CD4-positive, alpha-beta T cell treated with Interleukin-17A for 1 hour (primary cell): ENCODE measurements around the gene AP1M1.

Source experiments
- DNase-seq: peaks from one replicate; pipeline ENCODE4 v3.0.0-alpha.2; 2020

The AP1M1 gene

DNA sequence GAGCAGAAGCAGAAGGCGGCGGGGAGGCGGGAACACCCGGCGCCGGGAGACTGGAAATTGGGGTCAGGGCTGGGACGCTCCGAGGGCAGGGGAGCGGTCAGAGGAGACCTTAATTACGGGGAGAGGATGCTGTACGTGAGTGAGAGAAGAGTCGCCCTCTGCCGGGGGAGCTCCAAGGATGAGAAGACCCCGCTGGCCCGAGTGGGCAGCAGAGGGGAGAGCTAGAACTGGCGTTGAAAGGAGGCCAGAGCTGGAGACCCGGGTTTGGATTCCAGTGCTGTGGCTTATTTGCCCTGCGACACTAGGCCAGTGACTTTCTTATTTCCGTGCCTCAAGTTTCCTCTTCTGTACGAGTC lies 12.0 kb upstream of the AP1M1 start:
- peak; percentile 43 for DNase-seq

DNA sequence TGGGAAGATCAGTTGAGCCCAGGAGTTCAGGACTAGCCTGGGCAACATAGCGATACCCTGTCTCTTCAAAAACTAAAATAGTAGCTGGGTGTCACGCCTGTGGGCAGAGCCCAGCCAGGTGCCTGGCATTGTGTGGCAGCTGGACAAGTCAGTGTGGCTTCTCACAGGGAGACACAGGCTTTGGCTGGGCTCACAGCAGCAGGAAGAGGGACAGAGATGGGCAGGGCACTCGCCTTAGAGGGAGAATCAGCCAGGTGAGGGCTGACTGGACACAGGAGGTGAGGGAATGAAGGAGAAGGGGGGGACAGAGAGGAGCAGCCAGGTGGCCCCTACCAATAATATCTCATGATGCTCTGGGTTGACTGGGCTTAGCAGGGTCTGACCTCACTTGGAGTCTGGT lies 9.2 kb upstream of the AP1M1 start:
- no peak for DNase-seq

DNA sequence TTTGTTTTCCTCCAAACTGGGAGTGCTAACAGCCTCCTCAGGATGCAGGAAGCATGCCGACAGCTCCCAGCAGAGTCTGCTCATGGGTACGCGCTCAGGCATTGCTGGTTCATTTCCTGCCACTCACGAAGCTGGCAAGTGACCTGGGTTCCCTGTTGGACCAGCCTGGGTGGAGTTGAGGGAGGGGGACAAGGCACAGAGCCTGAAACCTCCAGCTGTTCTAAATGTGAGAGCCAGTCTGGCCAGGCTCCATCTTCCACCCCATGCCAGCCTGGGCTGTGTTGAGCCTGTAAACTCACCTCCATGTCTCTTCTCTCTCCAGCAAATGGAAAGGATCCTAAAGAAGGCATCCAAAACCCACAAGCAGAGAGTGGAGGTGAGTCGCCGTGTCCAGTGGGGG lies 7.5 kb upstream of the AP1M1 start:
- no peak for DNase-seq

DNA sequence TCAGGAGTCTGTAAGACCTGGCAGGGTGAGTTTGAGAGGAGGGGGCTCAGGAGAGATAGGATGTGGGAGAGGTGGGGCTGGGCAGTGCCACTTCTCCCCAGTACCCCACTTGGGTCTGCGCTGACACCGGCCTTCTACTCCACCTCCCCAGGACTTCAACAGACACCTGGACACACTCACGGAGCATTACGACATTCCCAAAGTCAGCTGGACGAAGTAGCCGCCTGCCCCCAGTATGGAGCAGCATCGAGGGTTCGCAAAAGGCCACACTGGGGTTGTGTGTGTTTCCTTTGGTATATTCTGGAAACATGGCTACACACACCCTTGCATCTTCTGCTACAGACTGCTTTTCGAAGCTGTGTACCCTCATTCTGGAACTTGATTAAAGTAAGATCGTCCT lies 7.0 kb upstream of the AP1M1 start:
- no peak for DNase-seq

DNA sequence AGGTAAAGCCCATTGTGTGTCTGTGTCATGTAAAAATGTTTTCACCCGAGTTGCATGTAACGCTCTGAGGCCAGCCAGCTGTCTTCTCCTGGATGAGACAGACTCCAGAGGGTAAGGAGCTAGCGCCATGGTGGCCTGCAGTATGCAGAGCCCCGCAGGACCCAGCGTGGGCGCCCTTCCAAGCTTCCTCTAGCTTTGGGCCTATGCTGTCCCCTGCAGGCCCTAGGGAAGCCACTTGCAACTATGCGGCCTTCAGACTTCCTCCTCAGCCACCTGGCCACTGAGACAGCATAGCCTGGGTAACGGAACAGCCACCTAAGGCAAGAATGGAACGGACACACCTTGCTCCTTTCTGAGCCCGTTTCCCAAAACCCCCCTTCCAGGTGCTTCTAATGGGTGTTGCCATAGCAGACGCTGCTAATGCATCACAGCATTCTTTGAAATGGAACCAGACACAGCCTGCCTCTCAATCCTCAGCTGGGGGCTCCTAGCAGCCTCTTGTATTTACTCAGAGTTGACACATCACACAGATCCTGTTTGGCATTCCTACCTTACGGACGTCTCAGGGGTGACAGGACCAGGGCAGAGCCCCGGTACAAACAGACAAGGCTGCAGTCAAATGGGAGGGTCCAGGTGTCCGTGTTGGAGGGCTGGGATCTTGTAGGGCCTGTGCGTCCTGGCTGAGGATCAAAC lies 6.3 kb upstream of the AP1M1 start:
- DNase-seq, result no peak

DNA sequence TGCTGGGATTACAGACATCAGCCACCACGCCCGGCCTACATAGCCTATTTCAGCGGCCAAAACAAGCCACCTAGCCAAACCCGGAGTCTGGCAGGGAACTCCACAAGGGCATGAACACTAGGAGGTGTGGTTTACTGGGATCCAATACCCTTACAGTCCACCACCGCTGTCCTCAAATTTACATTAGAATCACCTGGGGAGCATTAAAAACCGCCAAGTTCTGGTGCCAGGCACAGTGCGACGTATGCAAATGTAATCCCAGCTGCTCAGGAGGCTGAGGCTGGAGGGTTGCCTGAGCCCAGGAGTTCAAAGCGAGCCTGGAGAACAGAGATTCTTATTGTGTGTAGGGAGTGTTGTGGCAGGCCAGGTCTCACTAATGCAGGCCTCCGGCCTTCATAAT lies 4.2 kb upstream of the AP1M1 start:
- no peak for DNase-seq

DNA sequence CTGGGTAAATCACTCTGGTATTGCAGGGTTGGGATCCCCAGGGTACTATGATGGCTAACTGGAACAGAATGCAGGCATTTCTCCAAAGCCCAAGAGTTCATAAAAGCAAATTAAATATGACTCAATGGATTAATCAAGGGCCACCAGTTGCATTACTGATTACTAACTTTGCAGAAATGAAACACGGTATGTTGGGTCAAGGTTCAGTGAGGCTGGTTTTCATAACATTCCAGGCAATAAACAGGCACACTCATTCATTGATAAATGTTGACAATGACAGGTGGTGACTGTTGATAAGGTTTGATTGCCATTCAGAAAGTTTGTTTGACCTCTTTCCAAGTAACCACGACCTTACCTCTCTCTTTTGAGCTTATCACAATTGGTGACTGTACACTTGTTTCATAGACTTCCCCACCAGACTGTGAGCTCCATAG lies 506 bp upstream of the AP1M1 start:
- no peak for DNase-seq

GRCh38 chr19:16198370-16198651 lies 600 bp downstream of the AP1M1 start:
- no peak for DNase-seq

GRCh38 chr19:16199275-16199932 lies 1.7 kb downstream of the AP1M1 start:
- DNase-seq, result no peak

- DNase-seq, result no peak
These were observed 2.6 kb downstream of the AP1M1 start for GRCh38 chr19:16200038-16201010.

GRCh38 chr19:16201011-16201391 lies 3.3 kb downstream of the AP1M1 start:
- DNase-seq, result no peak

- DNase-seq, result no peak
These were observed 4.9 kb downstream of the AP1M1 start for GRCh38 chr19:16202320-16203255.

GRCh38 chr19:16203256-16204004 lies 5.7 kb downstream of the AP1M1 start:
- no peak for DNase-seq

DNA sequence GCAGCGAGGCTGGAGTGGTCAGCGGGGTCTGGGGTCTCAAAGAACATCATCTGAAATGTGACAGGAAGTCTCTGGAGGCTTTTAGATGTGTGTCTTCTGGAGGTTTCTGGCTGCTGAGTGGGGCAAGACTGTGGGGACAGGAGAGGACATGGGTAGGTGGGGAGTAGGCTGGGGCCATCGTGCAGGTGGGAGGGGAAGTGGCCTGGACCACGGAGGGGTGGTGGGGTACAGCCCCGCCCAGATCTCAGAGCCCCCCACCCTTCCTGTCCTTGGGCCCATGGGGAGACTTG lies 6.2 kb downstream of the AP1M1 start:
- DNase-seq, result no peak

DNA sequence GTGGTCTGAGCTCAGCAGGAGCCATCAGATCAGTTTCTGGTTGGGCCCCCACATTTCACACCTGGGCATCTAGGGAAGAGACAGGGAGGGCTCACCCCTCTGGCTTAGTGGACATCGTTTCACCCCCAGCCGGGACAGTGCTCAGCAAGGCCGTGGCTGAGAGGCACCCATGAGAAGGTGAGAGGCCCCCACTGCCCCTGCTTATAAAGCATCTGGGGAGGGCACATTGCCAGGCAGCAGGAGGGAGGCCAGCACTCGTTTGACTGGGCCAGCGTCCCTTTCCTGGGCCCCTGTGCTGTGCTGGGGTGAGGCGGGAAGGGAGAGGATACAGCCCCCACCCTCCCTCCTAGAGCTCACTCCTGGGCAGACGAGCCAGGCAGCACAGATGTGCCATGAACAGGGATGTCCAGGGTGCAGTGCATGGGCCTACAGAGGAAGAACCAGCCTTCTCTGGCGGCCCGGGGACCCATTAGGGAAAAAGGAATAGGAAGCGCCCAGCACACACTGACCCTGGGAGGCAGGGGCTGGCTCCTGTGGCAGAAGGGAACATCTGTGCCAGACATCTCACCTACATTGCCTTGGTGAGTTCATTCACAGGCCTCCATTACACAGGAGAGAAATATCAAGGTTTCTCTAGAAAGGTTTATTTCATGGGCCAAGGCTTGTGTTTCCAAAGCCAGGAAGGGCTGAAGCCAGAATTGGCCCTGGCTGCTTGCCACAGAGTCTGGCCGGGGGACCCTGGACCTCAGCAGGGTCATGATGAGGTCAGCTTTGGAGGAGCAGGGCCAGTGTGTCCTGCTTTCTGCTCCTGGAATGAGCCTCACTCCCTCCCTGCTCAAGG lies 7.7 kb downstream of the AP1M1 start:
- DNase-seq, result no peak

GRCh38 chr19:16206046-16206605 lies 8.4 kb downstream of the AP1M1 start:
- DNase-seq, result no peak

DNA sequence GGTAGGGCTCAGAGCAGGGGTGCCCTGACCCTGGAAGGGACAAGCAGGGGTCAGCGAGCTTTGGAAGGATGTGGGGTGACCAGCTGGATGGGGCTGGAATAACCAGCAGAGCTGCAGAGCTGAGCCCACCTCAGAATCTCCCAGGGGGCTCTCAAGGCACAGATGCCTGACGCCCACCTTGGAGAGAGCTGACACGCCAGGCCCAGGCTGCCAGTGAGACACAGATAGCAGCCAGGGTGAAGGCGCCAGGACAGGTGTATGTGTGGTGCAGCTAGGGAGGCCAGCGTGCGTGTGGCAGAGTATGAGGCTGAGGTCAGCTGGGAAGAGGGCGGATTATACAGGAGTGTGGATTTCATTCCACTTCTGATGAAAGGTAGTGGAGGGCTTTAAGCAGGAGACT lies 8.9 kb downstream of the AP1M1 start:
- no peak for DNase-seq

- no peak for DNase-seq
These were observed 9.4 kb downstream of the AP1M1 start for GRCh38 chr19:16207063-16207462.

DNA sequence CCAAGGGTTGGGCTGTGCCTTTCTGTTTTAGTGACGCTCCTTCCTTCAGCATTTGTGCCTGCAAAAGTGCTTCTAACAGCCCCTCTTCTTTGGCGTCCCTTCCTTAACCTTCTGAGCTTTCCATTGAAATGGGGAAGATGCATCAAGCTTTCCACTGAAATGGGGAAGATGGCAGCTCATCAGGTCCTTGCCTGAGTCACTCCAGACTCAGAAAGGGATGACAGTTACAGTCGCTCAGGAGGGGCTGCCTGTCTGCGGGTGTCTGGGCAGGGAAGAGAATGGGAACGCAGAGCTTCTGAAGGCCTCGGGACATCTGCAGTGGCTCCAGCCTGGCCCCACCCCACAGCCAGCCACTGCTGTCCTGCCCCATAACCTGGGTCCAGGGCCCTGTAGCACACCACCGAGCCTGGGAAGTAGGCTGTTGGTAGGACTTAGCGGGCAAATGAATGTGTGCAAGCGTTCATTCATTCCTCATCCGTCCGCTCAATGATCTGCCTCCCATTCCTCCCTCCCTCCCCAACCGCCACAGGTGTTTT lies 9.8 kb downstream of the AP1M1 start:
- no peak for DNase-seq

DNA sequence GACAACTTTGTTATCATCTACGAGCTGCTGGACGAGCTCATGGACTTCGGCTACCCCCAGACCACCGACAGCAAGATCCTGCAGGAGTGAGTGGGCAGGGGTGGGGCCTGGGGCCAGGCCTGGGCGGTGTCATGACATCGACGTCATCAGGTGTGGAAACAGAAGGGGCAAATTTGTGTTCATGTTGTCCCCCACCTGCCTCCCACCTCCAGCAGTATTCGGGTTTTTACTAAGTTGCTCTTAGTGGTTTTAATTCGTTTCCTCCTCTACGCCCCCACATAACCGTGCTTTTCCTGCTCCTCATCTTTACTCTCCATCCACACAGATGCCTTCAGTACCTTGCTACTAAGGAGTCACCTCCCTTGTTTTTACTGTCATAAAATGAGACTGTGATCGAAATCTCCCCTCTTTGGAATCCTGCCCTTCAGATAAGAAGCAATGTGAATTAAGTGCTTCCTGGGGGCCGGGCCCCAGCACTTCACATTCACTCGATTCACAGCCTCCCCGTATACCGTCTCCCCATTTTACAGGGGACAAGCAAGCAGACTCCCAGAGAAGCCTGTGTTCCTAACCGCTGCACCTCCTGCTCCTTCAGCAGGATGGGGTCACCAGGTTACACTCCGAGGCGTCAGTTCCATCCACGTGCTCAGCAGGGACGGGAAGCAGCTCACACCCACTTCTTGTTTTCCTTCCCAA lies 10.5 kb downstream of the AP1M1 start:
- DNase-seq, result no peak
